ENCODE results near the gene RGS10.
A peak's percentile ranks its signal among the peaks of the same experiment; 100 is the strongest.

The RGS10 gene

DNA sequence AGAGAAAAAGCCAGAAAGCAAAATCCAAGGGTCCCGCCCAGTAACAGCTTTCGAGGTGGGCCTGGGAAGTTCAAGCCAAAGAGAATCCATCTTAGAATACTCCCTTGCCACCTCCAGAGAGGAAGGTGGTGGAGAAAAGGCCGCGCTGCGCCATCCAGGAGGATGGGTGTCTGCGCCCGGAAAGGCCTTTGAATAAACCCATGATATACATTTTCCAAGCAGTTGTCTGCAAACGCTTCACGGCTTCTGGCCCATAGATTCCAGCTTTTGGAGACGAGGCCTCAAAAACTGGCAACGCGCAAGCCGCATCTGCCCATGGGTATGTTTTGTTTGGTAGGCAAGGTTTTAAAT is 17.8 kb downstream of the RGS10 start:
- no peaks in the 10 kb centered on the region for H3K27me3 ChIP-seq (replicated peaks)
- H3K27ac ChIP-seq = no peak overlapping the region
- H3K36me3 ChIP-seq (replicated peaks) = peaks cover 3% of the 10 kb centered on the region
- TF ChIP-seq, protein P1, sequence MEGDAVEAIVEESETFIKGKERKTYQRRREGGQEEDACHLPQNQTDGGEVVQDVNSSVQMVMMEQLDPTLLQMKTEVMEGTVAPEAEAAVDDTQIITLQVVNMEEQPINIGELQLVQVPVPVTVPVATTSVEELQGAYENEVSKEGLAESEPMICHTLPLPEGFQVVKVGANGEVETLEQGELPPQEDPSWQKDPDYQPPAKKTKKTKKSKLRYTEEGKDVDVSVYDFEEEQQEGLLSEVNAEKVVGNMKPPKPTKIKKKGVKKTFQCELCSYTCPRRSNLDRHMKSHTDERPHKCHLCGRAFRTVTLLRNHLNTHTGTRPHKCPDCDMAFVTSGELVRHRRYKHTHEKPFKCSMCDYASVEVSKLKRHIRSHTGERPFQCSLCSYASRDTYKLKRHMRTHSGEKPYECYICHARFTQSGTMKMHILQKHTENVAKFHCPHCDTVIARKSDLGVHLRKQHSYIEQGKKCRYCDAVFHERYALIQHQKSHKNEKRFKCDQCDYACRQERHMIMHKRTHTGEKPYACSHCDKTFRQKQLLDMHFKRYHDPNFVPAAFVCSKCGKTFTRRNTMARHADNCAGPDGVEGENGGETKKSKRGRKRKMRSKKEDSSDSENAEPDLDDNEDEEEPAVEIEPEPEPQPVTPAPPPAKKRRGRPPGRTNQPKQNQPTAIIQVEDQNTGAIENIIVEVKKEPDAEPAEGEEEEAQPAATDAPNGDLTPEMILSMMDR (IDR thresholded peaks at IDR 0.05; ENCODE audit: low read depth, low read length, missing control alignments) = no peak
- DNase-seq = no peak
- in situ Hi-C loops (cut with HindIII; ENCODE audit: low pct_ligation_motif_present, low sequenced_read_pairs) = no loop called here
- no peak overlapping the region for H3K4me3 ChIP-seq (ENCODE audit: low read depth, low read length)

- in situ Hi-C loops (cut with HindIII; ENCODE audit: low pct_ligation_motif_present, low sequenced_read_pairs) = no loop called here
- Histone ChIP-seq H3K36me3 (replicated peaks) (peaks cover 3% of the 10 kb centered on the region), H3K27me3 (replicated peaks) (no peaks in the 10 kb centered on the region), H3K27ac (no peak overlapping the region), H3K4me3 (ENCODE audit: low read depth, low read length) (no peak overlapping the region)
- DNase-seq = no peak
- TF ChIP-seq, protein P1 (IDR thresholded peaks at IDR 0.05; ENCODE audit: low read depth, low read length, missing control alignments) = no peak
Measured at GRCh38 chr10:119523895-119524719, 18.4 kb downstream of the RGS10 start.

DNA sequence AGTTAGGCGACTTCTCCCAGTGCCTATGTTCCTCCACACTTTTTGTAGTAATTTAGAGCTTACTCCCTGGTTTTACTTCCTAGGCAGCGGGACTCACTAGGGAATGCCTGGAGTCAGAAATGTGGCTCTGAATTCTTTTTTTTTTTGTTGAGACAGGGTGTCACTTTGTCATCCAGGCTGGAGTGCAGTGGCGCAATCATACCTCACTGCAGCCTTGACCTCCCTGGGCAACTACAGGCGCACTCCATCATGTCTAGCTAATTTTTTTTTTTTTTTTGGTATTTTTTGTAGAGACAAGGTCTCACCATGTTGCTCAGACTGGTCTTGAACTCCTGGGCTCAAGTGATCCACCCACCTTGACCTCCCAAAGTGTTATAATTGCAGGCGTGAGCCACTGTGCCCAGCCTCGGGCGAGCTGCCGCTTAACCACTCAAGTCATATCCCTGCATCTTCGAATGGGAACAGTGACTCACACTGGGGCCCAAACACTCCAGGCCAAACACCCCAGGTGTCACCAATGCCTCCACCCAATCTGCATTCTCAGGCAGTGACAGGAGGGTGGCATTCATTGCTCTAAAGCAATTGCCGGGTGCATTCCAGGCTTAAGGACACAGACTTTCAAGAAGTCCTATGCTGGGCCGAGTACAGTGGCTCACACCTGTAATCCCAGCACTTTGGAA is 19.6 kb downstream of the RGS10 start:
- no peak overlapping the region for H3K4me3 ChIP-seq (ENCODE audit: low read depth, low read length)
- TF ChIP-seq, protein P1 (IDR thresholded peaks at IDR 0.05; ENCODE audit: low read depth, low read length, missing control alignments) = no peak

DNA sequence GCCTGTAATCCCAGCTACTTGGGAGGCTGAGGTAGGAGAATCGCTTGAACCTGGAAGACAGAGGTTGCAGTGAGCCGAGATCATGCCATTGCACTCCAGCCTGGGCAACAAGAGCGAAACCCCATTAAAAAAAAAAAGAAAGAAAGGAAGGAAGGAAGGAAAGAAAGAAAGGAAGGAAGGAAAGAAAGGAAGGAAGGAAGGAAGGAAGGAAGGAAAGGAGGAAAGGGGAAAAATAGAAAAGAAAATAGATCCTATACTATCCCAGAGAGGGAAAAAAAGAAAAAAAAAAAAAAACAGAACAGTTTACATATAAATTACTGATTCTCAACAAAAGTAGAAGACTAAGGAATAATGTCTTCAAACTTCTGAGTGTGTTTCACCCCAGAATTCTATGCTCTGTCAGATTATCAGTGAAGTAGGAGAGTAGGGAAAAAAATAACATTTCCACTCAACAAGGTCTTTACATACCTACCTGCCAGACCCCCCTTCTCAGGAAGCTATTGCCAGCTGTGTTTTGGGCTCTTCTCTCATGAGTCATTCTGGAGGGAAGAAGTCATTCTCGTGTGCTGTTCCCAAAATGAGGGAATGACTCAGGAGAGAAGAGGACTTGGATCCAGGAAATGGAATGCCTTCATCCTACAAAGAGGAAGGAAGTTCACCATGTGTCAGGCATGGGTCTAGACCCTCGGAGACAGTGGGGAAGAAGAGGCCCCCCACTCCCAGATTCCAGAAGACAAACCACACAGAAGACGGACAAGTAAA is 20.9 kb downstream of the RGS10 start:
- no peak overlapping the region for H3K4me3 ChIP-seq (ENCODE audit: low read depth, low read length)
- in situ Hi-C loops (cut with HindIII; ENCODE audit: low pct_ligation_motif_present, low sequenced_read_pairs) = no loop called here
- H3K36me3 ChIP-seq (replicated peaks) = peaks cover 3% of the 10 kb centered on the region
- peak; percentile 26 for DNase-seq
- TF ChIP-seq, protein P1 (IDR thresholded peaks at IDR 0.05; ENCODE audit: low read depth, low read length, missing control alignments) = no peak
- no peaks in the 10 kb centered on the region for H3K27me3 ChIP-seq (replicated peaks)
- no peak overlapping the region for H3K27ac ChIP-seq

More for the DNA sequence above, 19.6 kb downstream of the RGS10 start:
- peaks cover 3% of the 10 kb centered on the region for H3K36me3 ChIP-seq (replicated peaks)
- no peaks in the 10 kb centered on the region for H3K27me3 ChIP-seq (replicated peaks)
- no peak overlapping the region for H3K27ac ChIP-seq
- in situ Hi-C loops (cut with HindIII; ENCODE audit: low pct_ligation_motif_present, low sequenced_read_pairs) = no loop called here
- DNase-seq = no peak

DNA sequence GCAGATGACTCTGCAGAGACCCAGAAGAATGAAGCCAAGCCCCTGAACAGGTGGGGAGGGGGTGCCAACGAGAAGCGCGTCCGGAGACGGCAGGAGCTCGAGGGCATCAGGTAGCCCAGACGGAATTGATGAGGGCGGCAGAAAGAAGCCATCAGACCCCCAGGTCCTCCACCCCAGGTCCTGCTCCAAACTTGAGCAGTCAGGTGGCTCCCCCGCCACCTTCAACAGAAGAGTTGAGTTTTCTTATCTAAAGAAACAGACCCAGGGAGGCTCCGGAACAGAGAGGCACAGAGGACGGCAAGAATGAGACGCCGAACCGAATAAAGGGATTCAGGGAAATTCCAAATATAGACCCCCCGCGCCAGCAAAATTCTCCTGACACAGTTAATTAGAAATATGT is 22.2 kb downstream of the RGS10 start:
- Histone ChIP-seq H3K27ac (no peak overlapping the region), H3K27me3 (replicated peaks) (no peaks in the 10 kb centered on the region), H3K36me3 (replicated peaks) (peaks cover 3% of the 10 kb centered on the region), H3K4me3 (ENCODE audit: low read depth, low read length) (no peak overlapping the region)
- no peak for DNase-seq
- TF ChIP-seq, protein P1 (IDR thresholded peaks at IDR 0.05; ENCODE audit: low read depth, low read length, missing control alignments) = no peak
- in situ Hi-C loops (cut with HindIII; ENCODE audit: low pct_ligation_motif_present, low sequenced_read_pairs) = no loop called here

Measured in brain microvascular endothelial cell (primary cell).